Measurements from ENCODE around the gene KAZN. TPM values are rescaled to one million over a fixed set of nuclear protein-coding genes. Genes with fewer than 3 reads are reported as not detected.

KAZN gene
- total RNA-seq, 1 experiment from 2014 or later, result 2.4 TPM

GRCh38 chr1:14844923-14845617 is 246.6 kb downstream of the KAZN start:
- no TSS peak for BruUV-seq (replicated peaks)
- ChIA-PET CTCF (no interaction called here), POLR2A (no interaction called here)
- intact Hi-C loops (cut with micrococcal nuclease; ENCODE audit: unreplicated experiment), result no loop called here
- Histone ChIP-seq H3K27me3 (replicated peaks; ENCODE audit: control insufficient read depth, insufficient read depth, low read length) (no peaks in the 10 kb centered on the region), H3K4me3 (ENCODE audit: low read depth, low read length) (no peak overlapping the region), H3K9me3 (peaks cover 4% of the 10 kb centered on the region; the same call in 1 of the 2 replicates), H3K4me1 (no peaks in the 10 kb centered on the region), H3K36me3 (ENCODE audit: control insufficient read depth, insufficient read depth, low read length) (no peaks in the 10 kb centered on the region)
- Mint-ChIP-seq H3K27me3 (ENCODE audit: insufficient read depth, unreplicated experiment) (peaks cover 2% of the 10 kb centered on the region), H3K36me3 (ENCODE audit: insufficient read depth, unreplicated experiment) (no peaks in the 10 kb centered on the region), H3K27ac (ENCODE audit: unreplicated experiment) (no peak overlapping the region), H3K4me3 (ENCODE audit: unreplicated experiment) (no peak overlapping the region), H3K4me1 (ENCODE audit: low read depth, unreplicated experiment) (no peaks in the 10 kb centered on the region), H3K9me3 (ENCODE audit: unreplicated experiment) (peaks cover 32% of the 10 kb centered on the region)
- no peak for DNase-seq
- TF ChIP-seq, protein P1, sequence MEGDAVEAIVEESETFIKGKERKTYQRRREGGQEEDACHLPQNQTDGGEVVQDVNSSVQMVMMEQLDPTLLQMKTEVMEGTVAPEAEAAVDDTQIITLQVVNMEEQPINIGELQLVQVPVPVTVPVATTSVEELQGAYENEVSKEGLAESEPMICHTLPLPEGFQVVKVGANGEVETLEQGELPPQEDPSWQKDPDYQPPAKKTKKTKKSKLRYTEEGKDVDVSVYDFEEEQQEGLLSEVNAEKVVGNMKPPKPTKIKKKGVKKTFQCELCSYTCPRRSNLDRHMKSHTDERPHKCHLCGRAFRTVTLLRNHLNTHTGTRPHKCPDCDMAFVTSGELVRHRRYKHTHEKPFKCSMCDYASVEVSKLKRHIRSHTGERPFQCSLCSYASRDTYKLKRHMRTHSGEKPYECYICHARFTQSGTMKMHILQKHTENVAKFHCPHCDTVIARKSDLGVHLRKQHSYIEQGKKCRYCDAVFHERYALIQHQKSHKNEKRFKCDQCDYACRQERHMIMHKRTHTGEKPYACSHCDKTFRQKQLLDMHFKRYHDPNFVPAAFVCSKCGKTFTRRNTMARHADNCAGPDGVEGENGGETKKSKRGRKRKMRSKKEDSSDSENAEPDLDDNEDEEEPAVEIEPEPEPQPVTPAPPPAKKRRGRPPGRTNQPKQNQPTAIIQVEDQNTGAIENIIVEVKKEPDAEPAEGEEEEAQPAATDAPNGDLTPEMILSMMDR (IDR thresholded peaks at IDR 0.05; ENCODE audit: insufficient read depth in 1 of 2, low read depth in 1 of 2, low read length in 1 of 2, severe bottlenecking in 1 of 2, unreplicated experiment in 1 of 2), result no peak

GRCh38 chr1:14845851-14846250 is 247.4 kb downstream of the KAZN start:
- peaks cover 26% of the 10 kb centered on the region for H3K9me3 Mint-ChIP-seq (ENCODE audit: unreplicated experiment)
- H3K27ac Mint-ChIP-seq (ENCODE audit: unreplicated experiment), result no peak overlapping the region
- no TSS peak for BruUV-seq (replicated peaks)
- POLR2A ChIA-PET, result no interaction called here
- DNase-seq, result no peak
- no peaks in the 10 kb centered on the region for H3K36me3 ChIP-seq (ENCODE audit: control insufficient read depth, insufficient read depth, low read length)
- no peaks in the 10 kb centered on the region for H3K4me1 ChIP-seq
- H3K36me3 Mint-ChIP-seq (ENCODE audit: insufficient read depth, unreplicated experiment), result no peaks in the 10 kb centered on the region
- H3K27me3 Mint-ChIP-seq (ENCODE audit: insufficient read depth, unreplicated experiment), result peaks cover 2% of the 10 kb centered on the region
- H3K4me1 Mint-ChIP-seq (ENCODE audit: low read depth, unreplicated experiment), result no peaks in the 10 kb centered on the region
- CTCF ChIA-PET, result no interaction called here
- TF ChIP-seq, protein P1 (IDR thresholded peaks at IDR 0.05; ENCODE audit: insufficient read depth in 1 of 2, low read depth in 1 of 2, low read length in 1 of 2, severe bottlenecking in 1 of 2, unreplicated experiment in 1 of 2), result no peak
- H3K27me3 ChIP-seq (replicated peaks; ENCODE audit: control insufficient read depth, insufficient read depth, low read length), result no peaks in the 10 kb centered on the region
- H3K9me3 ChIP-seq, result peaks cover 4% of the 10 kb centered on the region; the same call in 1 of the 2 replicates
- H3K4me3 ChIP-seq (ENCODE audit: low read depth, low read length), result no peak overlapping the region
- intact Hi-C loops (cut with micrococcal nuclease; ENCODE audit: unreplicated experiment), result no loop called here
- no peak overlapping the region for H3K4me3 Mint-ChIP-seq (ENCODE audit: unreplicated experiment)

DNA sequence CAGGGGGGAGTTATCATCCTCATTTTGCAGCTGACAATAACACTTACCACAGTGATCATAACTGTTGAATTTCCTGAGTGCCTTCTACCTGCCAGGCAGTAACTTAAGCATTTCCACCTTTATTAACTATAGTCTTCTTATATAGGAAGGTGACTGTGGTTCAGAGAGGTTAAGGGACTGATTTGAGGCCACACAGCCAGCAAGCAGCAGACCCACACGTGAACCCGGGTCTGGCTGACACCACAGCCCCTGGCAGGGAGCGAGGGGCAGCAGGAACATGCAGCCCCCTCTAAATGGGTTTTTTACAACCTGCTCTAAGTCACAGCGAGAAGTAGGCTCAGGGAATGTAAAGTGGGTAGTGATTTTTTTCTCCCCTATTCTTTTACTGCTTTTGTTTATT is 248.2 kb downstream of the KAZN start:
- Mint-ChIP-seq H3K9me3 (ENCODE audit: unreplicated experiment) (peaks cover 17% of the 10 kb centered on the region), H3K36me3 (ENCODE audit: insufficient read depth, unreplicated experiment) (no peaks in the 10 kb centered on the region), H3K4me1 (ENCODE audit: low read depth, unreplicated experiment) (no peaks in the 10 kb centered on the region), H3K27ac (ENCODE audit: unreplicated experiment) (no peak overlapping the region), H3K27me3 (ENCODE audit: insufficient read depth, unreplicated experiment) (peaks cover 2% of the 10 kb centered on the region), H3K4me3 (ENCODE audit: unreplicated experiment) (no peak overlapping the region)
- TF ChIP-seq, protein P1 (IDR thresholded peaks at IDR 0.05; ENCODE audit: insufficient read depth in 1 of 2, low read depth in 1 of 2, low read length in 1 of 2, severe bottlenecking in 1 of 2, unreplicated experiment in 1 of 2), result no peak
- Histone ChIP-seq H3K4me3 (ENCODE audit: low read depth, low read length) (no peak overlapping the region), H3K36me3 (ENCODE audit: control insufficient read depth, insufficient read depth, low read length) (no peaks in the 10 kb centered on the region), H3K27me3 (replicated peaks; ENCODE audit: control insufficient read depth, insufficient read depth, low read length) (no peaks in the 10 kb centered on the region), H3K9me3 (peaks cover 4% of the 10 kb centered on the region; the same call in 1 of the 2 replicates), H3K4me1 (no peaks in the 10 kb centered on the region)
- ChIA-PET POLR2A (no interaction called here), CTCF (no interaction called here)
- BruUV-seq (replicated peaks), result no TSS peak
- intact Hi-C loops (cut with micrococcal nuclease; ENCODE audit: unreplicated experiment), result no loop called here
- DNase-seq, result no peak

Data from Caco-2 (cell line).